PC-3 (cell line): Measurements from ENCODE around the gene TOP2B. TPM values are rescaled to one million over a fixed set of nuclear protein-coding genes. Genes with fewer than 3 reads are reported as not detected.

Experiments used
- ATAC-seq: fragments of 200-7000 bp; cut with Tn5 transposase; 2 replicates; pipeline ENCODE4 v1.9.1; 2020; ENCODE audit warnings: mild to moderate bottlenecking, moderate library complexity
- BruUV-seq: library from RNA; stranded (reverse); fragments of 400-500 nt; replicated peaks from 2 replicates; lab custom pipeline; 2021; lab: Mats Ljungman, UMichigan
- CTCF ChIA-PET: fragments of 300-600 bp; sonication (Branson Sonifier 250); formaldehyde crosslinking; loops from one replicate; lab custom pipeline; 2022; ENCODE audit warnings: antibody characterized with exemption; lab: Charles Lee
- POLR2A ChIA-PET: fragments of 300-600 bp; sonication (Branson Sonifier 250); formaldehyde crosslinking; loops from one replicate; lab custom pipeline; 2022; ENCODE audit warnings: antibody characterized with exemption; ENCODE audit not compliant: unreplicated experiment; lab: Charles Lee
- DNase-seq: peaks from one replicate; pipeline ENCODE4 v3.0.0-alpha.2; 2015
- H2AFZ ChIP-seq: fragments of 300-600 bp; sonication (generic); 2 replicates; pipeline ENCODE4 v1.6.0; 2016; ENCODE audit warnings: antibody characterized with exemption, low read length
- H3F3A ChIP-seq: fragments of 300-600 bp; sonication (generic); one replicate; pipeline ENCODE4 v1.6.0; 2017; ENCODE audit warnings: antibody characterized with exemption, low read length, control low read depth, mild to moderate bottlenecking; ENCODE audit not compliant: unreplicated experiment
- H3K27ac ChIP-seq: fragments of 300-600 bp; sonication (generic); 2 replicates; pipeline ENCODE4 v1.5.1; 2016; ENCODE audit warnings: mild to moderate bottlenecking, low read length
- H3K27me3 ChIP-seq: fragments of 300-600 bp; sonication (generic); 2 replicates; pipeline ENCODE4 v1.6.1; 2016; ENCODE audit warnings: low read length, mixed read lengths
- H3K36me3 ChIP-seq: fragments of 300-600 bp; sonication (generic); 2 replicates; pipeline ENCODE4 v1.6.1; 2016; ENCODE audit warnings: low read depth, mixed run types, low read length, mixed read lengths
- H3K4me1 ChIP-seq: fragments of 300-600 bp; sonication (generic); 2 replicates; pipeline ENCODE4 v1.5.1; 2016; ENCODE audit warnings: low read length; ENCODE audit not compliant: insufficient read depth
- H3K4me2 ChIP-seq: fragments of 300-600 bp; sonication (generic); 2 replicates; pipeline ENCODE4 v1.6.0; 2016; ENCODE audit warnings: low read length
- H3K4me3 ChIP-seq: fragments of 300-600 bp; sonication (generic); 2 replicates; pipeline ENCODE4 v1.5.1; 2016; ENCODE audit warnings: mild to moderate bottlenecking, low read length, mixed read lengths
- H3K79me2 ChIP-seq: fragments of 300-600 bp; sonication (generic); 2 replicates; pipeline ENCODE4 v1.6.1; 2017; ENCODE audit warnings: low read length, mixed read lengths
- H3K9ac ChIP-seq: fragments of 300-600 bp; sonication (generic); 2 replicates; pipeline ENCODE4 v1.6.0; 2016; ENCODE audit warnings: mild to moderate bottlenecking, low read length
- H3K9me2 ChIP-seq: fragments of 300-600 bp; sonication (generic); replicated peaks from 2 replicates; pipeline ENCODE4 v1.6.1; 2016; ENCODE audit warnings: mixed run types, low read length, mixed read lengths
- H3K9me3 ChIP-seq: fragments of 300-600 bp; sonication (generic); 2 replicates; pipeline ENCODE4 v1.6.1; 2016; ENCODE audit warnings: low read length, mixed read lengths
- H4K20me1 ChIP-seq: fragments of 300-600 bp; sonication (generic); 2 replicates; pipeline ENCODE4 v1.6.1; 2016; ENCODE audit warnings: low read length, mixed read lengths
- EZH2 ChIP-seq: fragments of 300-600 bp; sonication (generic); IDR thresholded peaks from one replicate; pipeline ENCODE4 v1.6.1; 2017; ENCODE audit warnings: antibody characterized with exemption, mild to moderate bottlenecking, low read length; ENCODE audit not compliant: unreplicated experiment
- EZH2phosphoT487 ChIP-seq: fragments of 300-600 bp; sonication (generic); IDR thresholded peaks from 2 replicates; pipeline ENCODE4 v1.6.1; 2018; ENCODE audit warnings: mild to moderate bottlenecking, antibody characterized with exemption, low read length, borderline replicate concordance
- intact Hi-C: fragments of 100-400 bp; cut with micrococcal nuclease; formaldehyde crosslinking; loops from 2 replicates; pipeline ENCODE4 v1.9.0; 2023
- total RNA-seq: library from RNA; depleted of rRNA; stranded (reverse); fragments of >200 nt; gene quantifications from 2 replicates; pipeline ENCODE4 v1.2.3, GENCODE V29; 2014
- TF ChIP-seq, protein P1 (sequence below): fragments of 300-600 bp; sonication (generic); conservative IDR thresholded peaks from 2 replicates; pipeline ENCODE4 v1.5.1; 2017; ENCODE audit warnings: antibody characterized with exemption, low read depth, mild to moderate bottlenecking, low read length

TOP2B gene
- total RNA-seq, 1 experiment from 2014 or later = 79.0 TPM

DNA sequence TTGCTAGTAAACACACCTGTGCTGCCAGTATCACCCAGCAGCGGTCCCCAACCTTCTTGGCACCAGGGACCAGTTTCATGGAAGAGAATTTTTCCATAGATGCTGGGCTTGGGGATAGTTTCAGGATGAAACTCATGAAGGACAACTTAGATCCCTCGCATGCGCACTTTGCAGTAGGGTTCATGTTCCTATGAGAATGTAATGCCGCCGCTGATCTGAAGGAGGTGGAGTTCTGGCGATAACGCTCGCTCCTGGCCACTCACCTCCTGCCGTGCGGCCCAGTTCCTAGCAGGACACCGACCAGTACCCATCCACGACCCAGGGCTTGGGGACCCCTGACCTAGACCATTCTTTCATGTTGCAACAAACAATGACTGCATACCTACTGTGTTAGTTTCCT lies 89.7 kb downstream of the TOP2B start:
- H3K36me3 ChIP-seq = no peaks in the 10 kb centered on the region
- no peak overlapping the region for H3K27ac ChIP-seq
- no peaks in the 10 kb centered on the region for H3K9me2 ChIP-seq
- H3K9ac ChIP-seq = no peak overlapping the region
- H3F3A ChIP-seq = no peaks in the 10 kb centered on the region
- ChIA-PET POLR2A (no interaction called here), CTCF (no interaction called here)
- H3K79me2 ChIP-seq = no peaks in the 10 kb centered on the region
- no peak overlapping the region for H3K4me3 ChIP-seq
- intact Hi-C loops = no loop called here
- BruUV-seq = no TSS peak
- peaks cover 30% of the 10 kb centered on the region; the same call in 1 of the 2 replicates for H3K27me3 ChIP-seq
- no peak for DNase-seq
- H3K9me3 ChIP-seq = no peaks in the 10 kb centered on the region
- TF ChIP-seq, protein P1, sequence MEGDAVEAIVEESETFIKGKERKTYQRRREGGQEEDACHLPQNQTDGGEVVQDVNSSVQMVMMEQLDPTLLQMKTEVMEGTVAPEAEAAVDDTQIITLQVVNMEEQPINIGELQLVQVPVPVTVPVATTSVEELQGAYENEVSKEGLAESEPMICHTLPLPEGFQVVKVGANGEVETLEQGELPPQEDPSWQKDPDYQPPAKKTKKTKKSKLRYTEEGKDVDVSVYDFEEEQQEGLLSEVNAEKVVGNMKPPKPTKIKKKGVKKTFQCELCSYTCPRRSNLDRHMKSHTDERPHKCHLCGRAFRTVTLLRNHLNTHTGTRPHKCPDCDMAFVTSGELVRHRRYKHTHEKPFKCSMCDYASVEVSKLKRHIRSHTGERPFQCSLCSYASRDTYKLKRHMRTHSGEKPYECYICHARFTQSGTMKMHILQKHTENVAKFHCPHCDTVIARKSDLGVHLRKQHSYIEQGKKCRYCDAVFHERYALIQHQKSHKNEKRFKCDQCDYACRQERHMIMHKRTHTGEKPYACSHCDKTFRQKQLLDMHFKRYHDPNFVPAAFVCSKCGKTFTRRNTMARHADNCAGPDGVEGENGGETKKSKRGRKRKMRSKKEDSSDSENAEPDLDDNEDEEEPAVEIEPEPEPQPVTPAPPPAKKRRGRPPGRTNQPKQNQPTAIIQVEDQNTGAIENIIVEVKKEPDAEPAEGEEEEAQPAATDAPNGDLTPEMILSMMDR = no peak
- TF ChIP-seq EZH2 (no peak), EZH2phosphoT487 (no peak)
- no peaks in the 10 kb centered on the region for H3K4me1 ChIP-seq
- ATAC-seq = no peak
- no peak overlapping the region for H3K4me2 ChIP-seq
- no peak overlapping the region for H2AFZ ChIP-seq
- no peaks in the 10 kb centered on the region for H4K20me1 ChIP-seq

GRCh38 chr3:25574172-25574765 lies 90.4 kb downstream of the TOP2B start:
- DNase-seq = no peak
- CTCF ChIA-PET = no interaction called here

More at GRCh38 chr3:25574172-25574765, 90.4 kb downstream of the TOP2B start:
- H3K9me2 ChIP-seq = no peaks in the 10 kb centered on the region
- H3K27me3 ChIP-seq = peaks cover 25% of the 10 kb centered on the region; the same call in 1 of the 2 replicates
- no peak overlapping the region for H3K4me2 ChIP-seq
- no peaks in the 10 kb centered on the region for H3F3A ChIP-seq
- H3K9me3 ChIP-seq = no peaks in the 10 kb centered on the region
- H4K20me1 ChIP-seq = no peaks in the 10 kb centered on the region
- TF ChIP-seq, protein P1 = no peak
- no peak for TF ChIP-seq EZH2
- no peak for TF ChIP-seq EZH2phosphoT487
- BruUV-seq = no TSS peak
- no peaks in the 10 kb centered on the region for H3K36me3 ChIP-seq
- H2AFZ ChIP-seq = no peak overlapping the region
- POLR2A ChIA-PET = no interaction called here
- no peaks in the 10 kb centered on the region for H3K79me2 ChIP-seq
- H3K4me1 ChIP-seq = no peaks in the 10 kb centered on the region
- H3K27ac ChIP-seq = no peak overlapping the region
- intact Hi-C loops = no loop called here
- H3K9ac ChIP-seq = no peak overlapping the region
- no peak for ATAC-seq
- no peak overlapping the region for H3K4me3 ChIP-seq
